ENCODE measurements around the gene ARSI.

Gene ARSI

GRCh38 chr5:150306775-150307174 is 4.1 kb upstream of the ARSI start:
- Mint-ChIP-seq H3K4me3 (no peak overlapping the region), H3K9me3 (no peaks in the 10 kb centered on the region), H3K4me1 (no peaks in the 10 kb centered on the region), H3K27ac (no peak overlapping the region), H3K36me3 (ENCODE audit: low read depth) (no peaks in the 10 kb centered on the region), H3K27me3 (peaks cover 15% of the 10 kb centered on the region)
- DNase-seq (no peak), ATAC-seq (no peak)

- DNase-seq: no peak
- no peaks in the 10 kb centered on the region for H3K9me3 Mint-ChIP-seq
- H3K4me3 Mint-ChIP-seq: no peak overlapping the region
- H3K27me3 Mint-ChIP-seq: peaks cover 27% of the 10 kb centered on the region
- no peak overlapping the region for H3K27ac Mint-ChIP-seq
- no peak for ATAC-seq
- no peaks in the 10 kb centered on the region for H3K36me3 Mint-ChIP-seq (ENCODE audit: low read depth)
- no peaks in the 10 kb centered on the region for H3K4me1 Mint-ChIP-seq
Measured at GRCh38 chr5:150305557-150305956, 2.9 kb upstream of the ARSI start.

DNA sequence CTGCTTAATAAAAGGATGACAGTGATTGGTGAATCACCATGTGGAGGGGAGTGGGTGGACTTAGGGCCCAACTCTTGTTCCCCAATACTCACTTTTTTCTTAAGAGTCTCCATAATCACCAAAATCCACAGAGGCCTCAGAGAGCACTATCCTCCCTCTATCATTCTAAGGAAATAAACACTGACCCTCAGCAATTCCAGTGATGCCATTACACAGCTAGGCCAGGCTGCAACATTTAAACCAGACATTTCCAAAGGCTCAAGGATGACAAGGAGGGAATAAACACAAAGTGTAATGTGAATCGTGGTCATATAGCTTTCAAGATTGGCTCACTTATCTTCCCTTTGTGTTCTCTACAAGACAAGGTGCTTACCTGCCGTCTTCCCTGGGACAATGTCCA is 2.4 kb upstream of the ARSI start:
- Mint-ChIP-seq H3K27ac (no peak overlapping the region), H3K4me1 (no peaks in the 10 kb centered on the region), H3K4me3 (no peak overlapping the region), H3K27me3 (peaks cover 27% of the 10 kb centered on the region), H3K36me3 (ENCODE audit: low read depth) (no peaks in the 10 kb centered on the region), H3K9me3 (no peaks in the 10 kb centered on the region)
- DNase-seq: no peak
- ATAC-seq: no peak

- ATAC-seq (no peak), DNase-seq (no peak)
- Mint-ChIP-seq H3K4me1 (no peaks in the 10 kb centered on the region), H3K9me3 (no peaks in the 10 kb centered on the region), H3K36me3 (ENCODE audit: low read depth) (no peaks in the 10 kb centered on the region), H3K27ac (no peak overlapping the region), H3K27me3 (peaks cover 31% of the 10 kb centered on the region), H3K4me3 (no peak overlapping the region)
Measured at GRCh38 chr5:150304481-150305081, 1.9 kb upstream of the ARSI start.

- Mint-ChIP-seq H3K4me3 (no peak overlapping the region), H3K27ac (no peak overlapping the region), H3K36me3 (ENCODE audit: low read depth) (no peaks in the 10 kb centered on the region), H3K27me3 (peaks cover 31% of the 10 kb centered on the region), H3K4me1 (no peaks in the 10 kb centered on the region), H3K9me3 (no peaks in the 10 kb centered on the region)
- DNase-seq (no peak), ATAC-seq (no peak)
Measured at GRCh38 chr5:150303660-150304386, 1.1 kb upstream of the ARSI start.

DNA sequence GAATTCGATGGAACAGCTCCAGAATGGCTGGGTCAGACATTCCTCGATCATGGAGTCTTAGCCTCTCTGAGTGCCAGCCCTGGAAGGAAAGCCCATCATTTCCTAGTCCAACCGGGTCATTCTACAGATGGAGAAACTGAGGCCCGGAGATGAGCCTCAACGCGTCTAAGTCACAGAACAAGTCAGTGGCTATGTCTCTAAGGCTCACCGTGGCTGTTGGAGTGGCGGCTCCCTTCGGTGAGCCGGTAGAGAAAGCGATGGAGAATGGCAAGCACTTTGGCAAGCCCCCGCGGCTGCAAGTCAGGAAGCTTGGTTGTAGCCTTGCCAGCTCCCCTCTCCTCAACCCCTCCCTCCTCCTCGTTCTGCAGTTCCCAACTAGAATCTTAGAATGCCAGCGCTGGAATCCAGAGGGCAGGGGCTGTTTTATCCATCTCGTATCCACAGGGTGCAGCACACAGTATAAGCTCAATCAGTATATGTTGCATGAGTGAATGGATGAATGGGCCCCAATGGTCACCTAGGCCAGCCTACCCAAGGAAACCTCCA is 438 bp upstream of the ARSI start:
- peaks cover 31% of the 10 kb centered on the region for H3K27me3 Mint-ChIP-seq
- no peak overlapping the region for H3K27ac Mint-ChIP-seq
- H3K4me3 Mint-ChIP-seq: no peak overlapping the region

DNA sequence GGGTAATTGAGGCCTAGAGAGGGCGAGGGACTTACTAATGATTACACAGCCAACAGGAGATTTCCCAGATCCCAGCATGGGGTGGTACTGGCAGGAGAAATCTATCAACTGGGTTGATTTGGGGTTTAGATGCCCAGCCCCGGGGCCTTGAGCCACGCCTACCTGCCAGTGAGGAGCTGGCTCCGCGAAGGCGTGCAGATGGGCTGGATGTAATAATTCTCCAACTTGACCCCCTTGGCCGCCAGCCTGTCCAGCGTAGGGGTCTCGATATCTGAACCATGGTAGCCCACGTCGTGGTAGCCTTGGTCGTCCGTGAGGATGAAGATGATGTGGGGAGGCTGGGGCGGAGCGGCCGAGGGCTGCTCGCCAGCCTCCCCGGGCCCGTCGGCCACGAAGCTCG is 804 bp downstream of the ARSI start:
- no peak for ATAC-seq
- Mint-ChIP-seq H3K27me3 (peaks cover 31% of the 10 kb centered on the region), H3K4me1 (no peaks in the 10 kb centered on the region), H3K36me3 (ENCODE audit: low read depth) (no peaks in the 10 kb centered on the region), H3K27ac (no peak overlapping the region), H3K4me3 (no peak overlapping the region), H3K9me3 (no peaks in the 10 kb centered on the region)
- no peak for DNase-seq

More for the DNA sequence above, 438 bp upstream of the ARSI start:
- ATAC-seq (no peak), DNase-seq (no peak)
- no peaks in the 10 kb centered on the region for H3K4me1 Mint-ChIP-seq
- H3K9me3 Mint-ChIP-seq: no peaks in the 10 kb centered on the region
- no peaks in the 10 kb centered on the region for H3K36me3 Mint-ChIP-seq (ENCODE audit: low read depth)

DNA sequence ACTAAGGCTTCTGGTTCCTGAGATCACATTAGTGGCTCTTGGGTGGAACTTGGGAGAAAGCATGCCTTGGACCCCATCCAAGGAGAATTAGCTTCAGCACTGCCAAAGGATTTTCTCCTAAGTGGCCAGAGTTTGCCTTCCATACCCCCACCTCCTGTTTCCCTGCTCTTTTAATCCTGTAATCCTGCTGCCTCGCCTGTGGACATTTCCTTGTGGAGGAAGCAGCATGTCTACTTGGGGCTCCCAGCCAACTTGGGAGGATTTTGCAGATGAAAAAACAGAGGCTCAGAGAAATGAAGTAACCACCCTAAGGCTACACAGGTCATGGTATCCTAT is 1.6 kb downstream of the ARSI start:
- H3K9me3 Mint-ChIP-seq: no peaks in the 10 kb centered on the region
- no peaks in the 10 kb centered on the region for H3K4me1 Mint-ChIP-seq
- peaks cover 31% of the 10 kb centered on the region for H3K27me3 Mint-ChIP-seq
- no peak overlapping the region for H3K27ac Mint-ChIP-seq
- ATAC-seq (no peak), DNase-seq (no peak)
- no peak overlapping the region for H3K4me3 Mint-ChIP-seq
- no peaks in the 10 kb centered on the region for H3K36me3 Mint-ChIP-seq (ENCODE audit: low read depth)

DNA sequence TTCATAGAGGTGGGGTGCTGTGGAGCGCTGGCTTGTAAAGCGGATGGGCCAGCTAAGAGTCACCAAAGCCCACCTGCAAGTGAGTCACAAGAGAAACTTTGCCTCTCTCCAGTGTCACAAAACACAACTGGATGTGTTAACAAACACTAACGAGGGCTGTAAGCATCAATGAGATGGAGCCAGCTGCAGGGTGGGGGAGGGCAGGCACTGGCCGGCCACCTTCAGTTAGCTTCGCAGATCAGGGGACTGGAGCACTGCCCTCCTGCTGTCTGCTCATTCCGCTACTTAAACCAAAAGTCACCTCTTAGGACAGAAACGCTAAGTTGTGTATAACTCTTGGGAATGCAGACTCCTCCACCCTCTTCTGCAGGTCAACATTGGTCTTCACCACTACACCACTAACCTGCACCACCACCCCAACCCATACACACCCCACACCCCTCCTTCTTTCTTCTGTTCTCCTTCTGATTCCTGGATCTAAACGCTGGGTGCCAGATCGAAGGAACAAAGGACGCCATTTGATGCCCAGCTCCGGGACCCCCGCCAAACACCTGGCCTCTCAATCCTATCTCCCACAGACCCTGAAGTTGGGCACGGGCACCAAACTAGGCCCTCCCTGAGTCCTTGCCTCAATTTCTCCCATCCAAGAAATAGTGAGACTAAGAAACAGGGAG is 2.1 kb downstream of the ARSI start:
- Mint-ChIP-seq H3K36me3 (ENCODE audit: low read depth) (no peaks in the 10 kb centered on the region), H3K4me3 (no peak overlapping the region), H3K27me3 (peaks cover 31% of the 10 kb centered on the region), H3K9me3 (no peaks in the 10 kb centered on the region), H3K4me1 (no peaks in the 10 kb centered on the region), H3K27ac (no peak overlapping the region)
- ATAC-seq: no peak
- DNase-seq: no peak

GRCh38 chr5:150299571-150300327 is 3.0 kb downstream of the ARSI start:
- Mint-ChIP-seq H3K9me3 (no peaks in the 10 kb centered on the region), H3K4me1 (no peaks in the 10 kb centered on the region), H3K27me3 (peaks cover 31% of the 10 kb centered on the region)

DNA sequence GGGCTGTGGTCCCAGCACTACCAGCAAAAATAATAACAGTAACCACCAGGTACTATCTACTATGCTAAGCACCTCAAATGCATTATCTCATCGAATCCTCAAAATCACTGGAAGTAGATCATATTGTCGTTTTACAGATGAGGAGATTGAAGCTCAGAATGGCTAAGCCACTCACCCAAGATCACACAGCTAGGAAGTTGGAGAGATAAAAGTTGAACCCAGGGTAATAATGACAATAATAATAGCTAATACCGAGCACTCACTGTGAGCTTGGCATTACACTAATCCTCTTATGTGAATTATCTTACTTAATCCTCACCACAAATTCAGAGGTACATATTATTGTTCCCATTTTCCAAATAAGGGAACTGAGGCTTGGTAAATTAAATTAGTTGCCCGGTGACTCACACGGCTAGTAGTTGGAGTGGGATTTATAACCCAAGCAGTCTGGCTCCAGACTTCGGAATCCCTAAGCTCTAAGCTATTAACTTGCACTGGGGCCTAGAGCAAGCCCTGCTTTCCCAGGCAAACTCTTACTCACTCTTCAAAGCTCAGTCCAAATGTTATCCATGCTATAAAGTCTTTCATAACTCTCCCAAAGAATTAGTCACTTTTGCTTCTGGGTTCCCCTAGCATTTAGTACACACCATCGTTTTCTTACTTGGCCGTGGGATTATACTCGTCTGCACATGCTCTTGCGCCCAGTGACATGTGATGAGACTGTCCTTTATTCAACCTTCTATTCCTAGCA is 3.8 kb downstream of the ARSI start:
- H3K4me1 Mint-ChIP-seq: no peaks in the 10 kb centered on the region
- DNase-seq (no peak), ATAC-seq (no peak)
- no peaks in the 10 kb centered on the region for H3K36me3 Mint-ChIP-seq (ENCODE audit: low read depth)
- no peak overlapping the region for H3K4me3 Mint-ChIP-seq
- H3K9me3 Mint-ChIP-seq: no peaks in the 10 kb centered on the region
- peaks cover 26% of the 10 kb centered on the region for H3K27me3 Mint-ChIP-seq
- no peak overlapping the region for H3K27ac Mint-ChIP-seq

More at GRCh38 chr5:150299571-150300327, 3.0 kb downstream of the ARSI start:
- Mint-ChIP-seq H3K4me3 (no peak overlapping the region), H3K27ac (no peak overlapping the region), H3K36me3 (ENCODE audit: low read depth) (no peaks in the 10 kb centered on the region)
- ATAC-seq (no peak), DNase-seq (no peak)

- H3K27me3 Mint-ChIP-seq: peaks cover 21% of the 10 kb centered on the region
- H3K36me3 Mint-ChIP-seq (ENCODE audit: low read depth): no peaks in the 10 kb centered on the region
- DNase-seq (no peak), ATAC-seq (no peak)
- H3K4me3 Mint-ChIP-seq: no peak overlapping the region
- no peak overlapping the region for H3K27ac Mint-ChIP-seq
- no peaks in the 10 kb centered on the region for H3K9me3 Mint-ChIP-seq
- no peaks in the 10 kb centered on the region for H3K4me1 Mint-ChIP-seq
Measured at GRCh38 chr5:150297934-150298595, 4.6 kb downstream of the ARSI start.

DNA sequence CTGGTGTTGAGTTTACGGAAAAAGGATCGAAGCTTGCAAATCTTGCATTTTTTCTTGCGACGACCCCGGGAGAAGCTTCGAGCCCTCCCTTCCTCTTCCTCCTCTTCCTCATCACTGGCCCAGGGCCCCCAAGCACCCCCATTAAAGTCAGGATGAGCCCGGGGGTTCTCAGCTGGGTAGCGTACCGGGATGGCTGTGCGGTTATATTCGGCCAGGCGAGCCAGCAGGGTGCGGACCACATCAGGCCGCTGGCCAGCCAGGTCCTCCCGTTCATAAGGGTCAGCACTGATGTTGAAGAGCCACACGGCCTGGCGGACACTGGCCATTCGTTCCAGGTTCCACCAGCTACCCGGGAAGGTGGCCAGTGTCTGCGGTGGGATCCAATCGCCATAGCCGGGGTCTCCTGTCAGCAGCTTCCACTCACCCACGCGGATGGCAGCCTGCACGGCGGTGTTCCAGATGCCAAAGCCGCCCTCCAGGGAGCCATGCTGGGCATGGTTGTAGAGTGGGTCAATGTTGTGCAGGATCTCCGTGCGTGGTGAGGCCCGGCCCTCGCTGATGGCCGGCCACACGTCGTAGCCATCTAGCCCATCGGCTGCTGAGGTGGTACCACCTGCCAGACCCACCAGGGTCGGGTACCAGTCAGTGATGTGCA is 5.3 kb downstream of the ARSI start:
- DNase-seq: no peak
- H3K36me3 Mint-ChIP-seq (ENCODE audit: low read depth): no peaks in the 10 kb centered on the region
- no peaks in the 10 kb centered on the region for H3K9me3 Mint-ChIP-seq
- H3K4me1 Mint-ChIP-seq: no peaks in the 10 kb centered on the region
- H3K4me3 Mint-ChIP-seq: no peak overlapping the region
- H3K27ac Mint-ChIP-seq: no peak overlapping the region
- H3K27me3 Mint-ChIP-seq: peaks cover 20% of the 10 kb centered on the region
- ATAC-seq: no peak

Data from activated naive CD8-positive, alpha-beta T cell treated with anti-CD3 and anti-CD28 coated beads, Interleukin-2, amount 50 U/mL, for 24 hours (primary cell).